Measurements from ENCODE around the gene DEGS1.
A peak's percentile ranks its signal among the peaks of the same experiment; 100 is the strongest.

DNA sequence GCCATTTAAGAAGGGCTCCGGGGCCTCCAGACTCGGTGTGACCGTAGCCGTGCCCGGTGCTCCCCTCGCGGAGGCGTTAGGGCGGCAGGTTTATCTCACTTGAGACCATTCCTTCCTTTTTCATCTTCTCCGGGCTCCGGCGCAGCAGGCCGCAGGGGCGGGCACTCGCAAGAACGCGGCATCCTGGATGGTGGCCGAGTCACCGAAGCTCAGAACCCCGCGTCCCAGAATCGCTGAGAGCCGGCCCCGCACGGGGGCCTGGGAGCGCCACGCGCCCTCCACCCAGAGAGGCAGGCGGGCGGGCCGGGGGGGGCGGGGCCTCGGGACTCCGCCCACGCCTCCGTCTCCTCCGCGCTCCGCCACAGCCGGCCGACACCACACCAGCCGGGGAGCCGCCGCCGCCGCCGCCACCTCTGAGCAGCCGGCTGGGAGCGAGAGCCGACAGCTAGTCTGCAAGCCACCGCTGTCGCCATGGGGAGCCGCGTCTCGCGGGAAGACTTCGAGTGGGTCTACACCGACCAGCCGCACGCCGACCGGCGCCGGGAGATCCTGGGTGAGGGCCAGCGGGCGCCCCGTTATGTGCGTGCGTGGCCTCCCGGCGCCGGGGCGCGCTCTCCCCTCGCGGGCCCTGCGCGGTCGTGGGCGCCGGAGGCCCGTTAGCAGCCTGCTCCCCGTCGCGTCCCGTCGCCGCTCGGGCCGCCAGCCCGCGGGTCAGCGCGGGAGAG is at the start of gene DEGS1:
- TF ChIP-seq, protein P1, sequence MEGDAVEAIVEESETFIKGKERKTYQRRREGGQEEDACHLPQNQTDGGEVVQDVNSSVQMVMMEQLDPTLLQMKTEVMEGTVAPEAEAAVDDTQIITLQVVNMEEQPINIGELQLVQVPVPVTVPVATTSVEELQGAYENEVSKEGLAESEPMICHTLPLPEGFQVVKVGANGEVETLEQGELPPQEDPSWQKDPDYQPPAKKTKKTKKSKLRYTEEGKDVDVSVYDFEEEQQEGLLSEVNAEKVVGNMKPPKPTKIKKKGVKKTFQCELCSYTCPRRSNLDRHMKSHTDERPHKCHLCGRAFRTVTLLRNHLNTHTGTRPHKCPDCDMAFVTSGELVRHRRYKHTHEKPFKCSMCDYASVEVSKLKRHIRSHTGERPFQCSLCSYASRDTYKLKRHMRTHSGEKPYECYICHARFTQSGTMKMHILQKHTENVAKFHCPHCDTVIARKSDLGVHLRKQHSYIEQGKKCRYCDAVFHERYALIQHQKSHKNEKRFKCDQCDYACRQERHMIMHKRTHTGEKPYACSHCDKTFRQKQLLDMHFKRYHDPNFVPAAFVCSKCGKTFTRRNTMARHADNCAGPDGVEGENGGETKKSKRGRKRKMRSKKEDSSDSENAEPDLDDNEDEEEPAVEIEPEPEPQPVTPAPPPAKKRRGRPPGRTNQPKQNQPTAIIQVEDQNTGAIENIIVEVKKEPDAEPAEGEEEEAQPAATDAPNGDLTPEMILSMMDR (IDR thresholded peaks at IDR 0.05): no peak
- TF ChIP-seq POLR2A (IDR thresholded peaks at IDR 0.05) (peak; percentile 79), EP300 (IDR thresholded peaks at IDR 0.05; ENCODE audit: low read depth) (no peak), POLR2AphosphoS5 (IDR thresholded peaks at IDR 0.05) (peak; percentile 90 to 93 (median 91))
